CD4-positive, alpha-beta T cell (primary cell): Measurements from ENCODE around the gene ZNF785. TPM values are rescaled to one million over a fixed set of nuclear protein-coding genes. Genes with fewer than 3 reads are reported as not detected.
A peak's percentile ranks its signal among the peaks of the same experiment; 100 is the strongest.

Source experiments
- ATAC-seq: fragments of 200-7000 bp; cut with Tn5 transposase; one replicate; pipeline ENCODE4 v1.10.0; 2022; ENCODE audit warnings: mild to moderate bottlenecking; ENCODE audit not compliant: poor library complexity
- CTCF ChIA-PET: fragments of 350-600 bp; sonication (Branson Sonifier 250); formaldehyde crosslinking; loops from one replicate; lab custom pipeline; 2021; ENCODE audit warnings: antibody characterized with exemption, inconsistent platforms; lab: Charles Lee
- POLR2A ChIA-PET: fragments of 350-600 bp; sonication (Branson Sonifier 250); formaldehyde crosslinking; loops from one replicate; lab custom pipeline; 2021; ENCODE audit warnings: antibody characterized with exemption, inconsistent platforms; lab: Charles Lee
- DNase-seq, 14 experiments: peaks; one replicate each; pipeline ENCODE4 v3.0.0-alpha.2; 2013 to 2020; ENCODE audit warnings: mixed read lengths in 2 of 14
- H3K27ac ChIP-seq, 2 donors: one replicate each; pipeline versions ENCODE4 v1.5.1 to v1.7.0; 2013; ENCODE audit warnings: low read length in 2 of 2, low read depth in 1 of 2, mild to moderate bottlenecking in 1 of 2
- H3K27me3 ChIP-seq, 2 experiments: 1 replicate in 1 of 2; 2 replicates in 1 of 2; pipeline versions ENCODE4 v1.6.1 to v1.7.0; 2013; ENCODE audit warnings: low read length in 2 of 2, control low read depth in 1 of 2, mild to moderate bottlenecking in 1 of 2, moderate library complexity in 1 of 2; ENCODE audit not compliant: insufficient read depth in 2 of 2, control insufficient read depth in 1 of 2
- H3K36me3 ChIP-seq: one replicate; pipeline ENCODE4 v1.6.1; 2013; ENCODE audit warnings: low read length, control low read depth; ENCODE audit not compliant: insufficient read depth
- H3K4me1 ChIP-seq: one replicate; pipeline ENCODE4 v1.6.1; 2013; ENCODE audit warnings: low read length, control low read depth; ENCODE audit not compliant: insufficient read depth
- H3K4me3 ChIP-seq: one replicate; pipeline ENCODE4 v1.5.1; 2013; ENCODE audit warnings: mild to moderate bottlenecking, low read length, moderate library complexity
- H3K9me3 ChIP-seq, 2 experiments: 1 replicate in 1 of 2; 2 replicates in 1 of 2; pipeline versions ENCODE4 v1.6.1 to v1.7.0; 2013; ENCODE audit warnings: low read length in 2 of 2, mild to moderate bottlenecking in 2 of 2, control low read depth in 1 of 2, moderate library complexity in 1 of 2; ENCODE audit not compliant: control insufficient read depth in 1 of 2, insufficient read depth in 1 of 2
- H3K27ac Mint-ChIP-seq: one replicate; pipeline ENCODE4 v1.8.0; 2020; ENCODE audit warnings: mixed read lengths
- H3K27me3 Mint-ChIP-seq: one replicate; pipeline ENCODE4 v1.8.0; 2021; ENCODE audit warnings: mixed read lengths
- H3K36me3 Mint-ChIP-seq: one replicate; pipeline ENCODE4 v1.8.0; 2021; ENCODE audit warnings: low read depth, mixed read lengths
- H3K4me1 Mint-ChIP-seq: one replicate; pipeline ENCODE4 v1.8.0; 2021; ENCODE audit warnings: low read depth, mixed read lengths
- H3K4me3 Mint-ChIP-seq: one replicate; pipeline ENCODE4 v1.8.0; 2020; ENCODE audit warnings: mild to moderate bottlenecking, mixed read lengths
- H3K9me3 Mint-ChIP-seq: one replicate; pipeline ENCODE4 v1.8.0; 2020; ENCODE audit warnings: mixed read lengths
- intact Hi-C, 2 experiments: fragments of 100-400 bp; cut with DNase I in 1 of 2; cut with micrococcal nuclease in 1 of 2; formaldehyde crosslinking; loops; one replicate each; pipeline versions ENCODE4 v1.15.1 to v1.9.0; 2023 to 2025; cut with DNase I, micrococcal nuclease
- total RNA-seq, 174 experiments: library from RNA in 2 of 174; stranded (reverse) in 2 of 174; gene quantifications; one replicate each; pipeline ENCODE4 v1.2.3 and lab custom pipeline; 2021 to 2026
- TF ChIP-seq, protein P1 (sequence below): fragments of 200-600 bp; IDR thresholded peaks from one replicate; pipeline ENCODE4 v1.8.0; 2022; ENCODE audit warnings: antibody characterized with exemption, mild to moderate bottlenecking

The ZNF785 gene
- total RNA-seq, 2 experiments from 2014 or later, result 6.6 to 7.7 TPM

DNA sequence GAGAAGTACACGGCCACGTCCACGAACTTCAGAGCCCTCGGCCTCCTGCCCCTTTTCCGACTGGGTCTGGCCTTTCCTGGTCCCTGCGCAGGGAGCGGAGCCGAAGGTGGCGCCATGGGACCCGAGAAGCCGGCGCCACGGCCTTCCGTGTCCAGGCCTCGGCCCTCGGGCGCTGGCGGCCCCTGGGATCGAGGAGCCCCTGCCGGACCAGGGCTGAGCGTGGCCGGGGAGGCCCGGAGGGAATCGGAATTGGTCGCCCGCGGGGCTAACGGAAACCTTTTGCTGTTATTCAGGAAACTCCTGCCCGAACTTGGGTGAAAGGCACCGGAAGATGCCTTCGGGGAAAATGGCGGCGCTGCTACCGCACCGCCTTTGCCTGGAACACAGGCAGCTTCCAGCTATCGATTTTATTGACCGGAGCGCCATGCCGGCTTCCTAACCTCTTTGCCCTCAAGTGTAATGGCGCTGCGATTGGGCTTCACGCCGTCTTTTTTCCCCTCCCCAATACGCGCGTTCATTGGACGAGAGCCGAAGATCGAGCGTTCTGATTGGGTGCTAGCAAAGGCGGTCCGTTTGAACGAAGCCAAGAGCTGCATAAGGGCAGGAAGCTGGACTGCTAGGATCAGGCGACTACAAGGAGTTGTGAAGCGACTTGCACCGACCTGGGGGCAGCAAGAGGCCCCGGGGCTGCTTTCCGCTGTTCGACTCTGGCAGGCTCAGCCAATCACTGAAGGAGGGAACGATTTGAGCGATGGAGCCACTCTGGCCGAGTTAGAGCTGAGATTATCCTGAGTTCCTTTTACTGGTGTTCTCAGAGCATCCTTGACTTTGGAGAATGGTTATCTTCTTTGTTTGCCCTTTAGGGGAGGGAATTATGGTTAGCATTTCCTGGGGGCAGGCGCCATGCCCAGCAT is 24.7 kb upstream of the ZNF785 start, which contains the start of gene ZNF689:
TSS of gene ZNF689 (minus strand) at position 464 of the 914 bp plus-strand sequence. CDS start at position 116, 348 bp downstream.
- ChIA-PET POLR2A (interaction anchor here (0.6 to 2.6 kb wide), 26 partner anchors 10 to 264 kb away, joined by 3 to 19 read pairs (median 4); partner anchors contain the start of genes DCTPP1, FBRS, PRR14 and SEPTIN1), CTCF (interaction anchor here (0.6 to 2.4 kb wide), 8 partner anchors 12 to 201 kb away, joined by 3 to 10 read pairs (median 4); partner anchors contain the start of genes DCTPP1 and FBRS)
- no peaks in the 10 kb centered on the region for H3K27me3 ChIP-seq
- Mint-ChIP-seq H3K4me1 (peaks cover 23% of the 10 kb centered on the region), H3K9me3 (no peaks in the 10 kb centered on the region), H3K36me3 (peaks cover 41% of the 10 kb centered on the region), H3K4me3 (peak within 1 kb of the TSS; percentile 91), H3K27ac (peak within 1 kb of the TSS; percentile 93), H3K27me3 (no peaks in the 10 kb centered on the region)
- H3K4me3 ChIP-seq, result peak within 1 kb of the TSS; percentile 74
- peaks cover 12% of the 10 kb centered on the region for H3K36me3 ChIP-seq
- TF ChIP-seq, protein P1, sequence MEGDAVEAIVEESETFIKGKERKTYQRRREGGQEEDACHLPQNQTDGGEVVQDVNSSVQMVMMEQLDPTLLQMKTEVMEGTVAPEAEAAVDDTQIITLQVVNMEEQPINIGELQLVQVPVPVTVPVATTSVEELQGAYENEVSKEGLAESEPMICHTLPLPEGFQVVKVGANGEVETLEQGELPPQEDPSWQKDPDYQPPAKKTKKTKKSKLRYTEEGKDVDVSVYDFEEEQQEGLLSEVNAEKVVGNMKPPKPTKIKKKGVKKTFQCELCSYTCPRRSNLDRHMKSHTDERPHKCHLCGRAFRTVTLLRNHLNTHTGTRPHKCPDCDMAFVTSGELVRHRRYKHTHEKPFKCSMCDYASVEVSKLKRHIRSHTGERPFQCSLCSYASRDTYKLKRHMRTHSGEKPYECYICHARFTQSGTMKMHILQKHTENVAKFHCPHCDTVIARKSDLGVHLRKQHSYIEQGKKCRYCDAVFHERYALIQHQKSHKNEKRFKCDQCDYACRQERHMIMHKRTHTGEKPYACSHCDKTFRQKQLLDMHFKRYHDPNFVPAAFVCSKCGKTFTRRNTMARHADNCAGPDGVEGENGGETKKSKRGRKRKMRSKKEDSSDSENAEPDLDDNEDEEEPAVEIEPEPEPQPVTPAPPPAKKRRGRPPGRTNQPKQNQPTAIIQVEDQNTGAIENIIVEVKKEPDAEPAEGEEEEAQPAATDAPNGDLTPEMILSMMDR, result no peak
- no peaks in the 10 kb centered on the region for H3K9me3 ChIP-seq
- peaks cover 26% of the 10 kb centered on the region for H3K4me1 ChIP-seq
- intact Hi-C loops, result loop anchor here (1.0 to 5.0 kb wide), 9 partner anchors 18 to 178 kb away; partner anchors contain the start of genes DCTPP1 (in 1 of the 2), PRR14 (in 1 of the 2), SRCAP (in 1 of the 2) and ZNF747 (in 1 of the 2)
- ATAC-seq (peak; percentile 92), DNase-seq (peak; percentile 88 to 97 (median 94))
- H3K27ac ChIP-seq, result peak within 1 kb of the TSS; percentile 86 to 89

DNA sequence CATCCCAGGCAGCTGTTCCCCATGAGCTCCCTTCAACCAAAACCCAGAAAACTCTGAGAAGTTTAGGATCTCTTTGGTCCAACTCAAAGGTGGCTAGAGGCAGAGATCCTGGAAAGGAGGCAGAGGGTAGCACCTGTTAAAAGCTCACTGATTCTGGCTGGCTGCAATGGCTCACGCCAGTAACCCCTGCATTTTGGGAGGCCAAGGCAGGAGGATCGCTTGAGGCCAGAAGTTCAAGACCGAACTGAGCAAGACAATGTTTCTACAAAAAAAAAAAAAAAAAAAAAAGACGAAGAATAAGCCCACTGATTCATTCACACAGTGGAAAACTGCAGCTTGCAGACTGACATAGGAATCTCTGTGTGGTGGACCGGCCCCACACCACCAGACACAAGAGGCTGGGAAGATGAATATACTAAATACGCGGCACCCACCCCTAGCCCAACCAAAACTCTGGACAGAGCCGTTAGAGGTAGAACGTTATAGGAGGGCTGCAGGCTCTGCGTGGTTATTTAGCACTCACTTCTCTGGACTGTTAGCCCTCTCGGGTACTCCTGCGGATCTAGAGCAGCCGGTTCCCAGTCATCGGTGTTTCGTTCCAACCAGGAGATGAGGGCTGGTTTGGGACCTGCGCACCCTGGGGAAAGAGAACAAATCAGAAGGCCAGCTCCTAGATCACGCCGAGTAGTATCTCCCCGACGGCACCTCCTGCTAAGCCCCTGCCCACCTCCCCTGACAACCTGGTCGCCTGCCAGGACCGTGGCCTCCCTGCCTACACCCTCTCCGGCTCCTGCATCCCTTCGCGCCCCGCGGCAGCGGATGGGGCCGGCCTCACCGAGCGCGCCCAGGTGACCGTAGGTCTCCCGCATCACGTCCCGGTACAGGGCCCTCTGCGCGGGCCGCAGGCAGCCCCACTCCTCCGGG is 23.8 kb upstream of the ZNF785 start:
- peaks cover 26% of the 10 kb centered on the region for H3K4me1 ChIP-seq
- POLR2A ChIA-PET, result interaction anchor here (0.7 to 2.6 kb wide), 20 partner anchors 11 to 191 kb away, joined by 3 to 19 read pairs (median 6); partner anchors contain the start of genes DCTPP1, FBRS, PRR14 and ZNF688

More for the DNA sequence above, 23.8 kb upstream of the ZNF785 start:
- Histone ChIP-seq H3K27me3 (no peaks in the 10 kb centered on the region), H3K36me3 (peaks cover 21% of the 10 kb centered on the region), H3K9me3 (no peaks in the 10 kb centered on the region), H3K4me3 (peak overlapping the region; percentile 74), H3K27ac (peak overlapping the region; percentile 86 to 89)
- TF ChIP-seq, protein P1, result no peak
- H3K4me3 Mint-ChIP-seq, result peak overlapping the region; percentile 91
- peaks cover 23% of the 10 kb centered on the region for H3K4me1 Mint-ChIP-seq
- H3K9me3 Mint-ChIP-seq, result no peaks in the 10 kb centered on the region
- ATAC-seq (peak; percentile 32), DNase-seq (peak in 11 of 14 experiments; percentile 14 to 60 (median 36))
- H3K36me3 Mint-ChIP-seq, result peaks cover 49% of the 10 kb centered on the region
- H3K27me3 Mint-ChIP-seq, result no peaks in the 10 kb centered on the region
- peak overlapping the region; percentile 93 for H3K27ac Mint-ChIP-seq
- intact Hi-C loops, result no loop called here
- CTCF ChIA-PET, result interaction anchor here (1.1 to 2.4 kb wide), 9 partner anchors 11 to 200 kb away, joined by 3 to 11 read pairs (median 3); partner anchors contain the start of gene DCTPP1
